ENCODE data around the gene XRN1.
"Not testable (repeated sequence)": the region's sequence is repeated elsewhere in the genome, so short reads cannot be mapped to it uniquely, and the experiment has no call there.

The XRN1 gene

DNA sequence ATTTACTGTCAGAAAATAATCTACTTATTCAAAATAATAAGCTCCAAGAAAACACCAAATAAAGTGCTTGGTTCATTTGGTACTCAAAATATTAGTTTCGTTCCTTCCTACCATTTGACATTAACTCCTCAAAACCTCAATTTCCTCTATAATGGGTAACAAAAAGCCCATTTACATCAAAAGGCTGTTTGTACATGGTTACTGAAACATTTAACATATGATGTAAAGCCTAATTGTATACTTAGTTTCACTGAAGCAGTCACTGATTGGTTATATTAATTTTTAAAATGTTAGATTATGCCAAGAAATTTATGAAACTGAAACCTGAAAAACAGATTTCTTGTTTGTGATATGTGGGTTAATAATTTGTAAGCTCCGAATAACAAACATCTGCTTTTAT, 14.7 kb downstream of the XRN1 start:
- H3K9ac ChIP-seq (ENCODE audit: low read length), result no peak overlapping the region
- no peaks in the 10 kb centered on the region for H3K4me1 ChIP-seq (ENCODE audit: control insufficient read depth, insufficient read depth, low read length)
- H3K9me3 ChIP-seq (ENCODE audit: control insufficient read depth, low read length), result no peaks in the 10 kb centered on the region
- H3K36me3 ChIP-seq (ENCODE audit: control insufficient read depth, insufficient read depth, low read length, severe bottlenecking), result peaks cover 37% of the 10 kb centered on the region
- DNase-seq (ENCODE audit: low read depth), result no peak
- no peaks in the 10 kb centered on the region for H3K27me3 ChIP-seq (replicated peaks; ENCODE audit: control insufficient read depth, insufficient read depth, low read length)
- no peak overlapping the region for H3K4me3 ChIP-seq (ENCODE audit: low read length)

DNA sequence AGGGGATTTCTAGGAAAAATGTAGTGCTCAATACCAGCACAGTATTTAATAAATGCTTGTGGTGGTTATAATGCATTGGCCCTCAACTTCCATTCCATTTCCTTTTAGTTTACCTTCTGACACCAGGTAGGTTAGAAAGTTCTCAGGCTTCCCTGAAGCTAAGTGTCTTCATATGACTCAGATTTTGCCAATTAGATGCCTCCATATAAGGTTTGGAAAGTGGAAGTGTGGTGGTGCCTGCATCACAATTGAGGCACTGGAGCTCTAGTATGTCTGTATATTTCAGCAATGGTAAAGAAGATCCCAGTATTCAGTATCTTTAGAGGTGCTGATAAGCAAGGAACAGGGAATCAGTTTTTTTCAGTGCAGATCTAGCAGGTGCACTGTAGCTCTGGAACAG, 18.3 kb downstream of the XRN1 start:
- H3K4me3 ChIP-seq (ENCODE audit: low read length), result no peak overlapping the region
- H3K4me1 ChIP-seq (ENCODE audit: control insufficient read depth, insufficient read depth, low read length), result no peaks in the 10 kb centered on the region
- H3K36me3 ChIP-seq (ENCODE audit: control insufficient read depth, insufficient read depth, low read length, severe bottlenecking), result peaks cover 60% of the 10 kb centered on the region
- no peak overlapping the region for H3K9ac ChIP-seq (ENCODE audit: low read length)
- no peak for DNase-seq (ENCODE audit: low read depth)
- no peaks in the 10 kb centered on the region for H3K27me3 ChIP-seq (replicated peaks; ENCODE audit: control insufficient read depth, insufficient read depth, low read length)
- no peaks in the 10 kb centered on the region for H3K9me3 ChIP-seq (ENCODE audit: control insufficient read depth, low read length)

GRCh38 chr3:142424754-142425153, 23.1 kb downstream of the XRN1 start:
- H3K4me1 ChIP-seq (ENCODE audit: control insufficient read depth, insufficient read depth, low read length), result no peaks in the 10 kb centered on the region
- H3K4me3 ChIP-seq (ENCODE audit: low read length), result no peak overlapping the region
- H3K9ac ChIP-seq (ENCODE audit: low read length), result no peak overlapping the region
- H3K9me3 ChIP-seq (ENCODE audit: control insufficient read depth, low read length), result no peaks in the 10 kb centered on the region
- H3K36me3 ChIP-seq (ENCODE audit: control insufficient read depth, insufficient read depth, low read length, severe bottlenecking), result peaks cover 72% of the 10 kb centered on the region
- no peaks in the 10 kb centered on the region for H3K27me3 ChIP-seq (replicated peaks; ENCODE audit: control insufficient read depth, insufficient read depth, low read length)
- DNase-seq (ENCODE audit: low read depth), result no peak

DNA sequence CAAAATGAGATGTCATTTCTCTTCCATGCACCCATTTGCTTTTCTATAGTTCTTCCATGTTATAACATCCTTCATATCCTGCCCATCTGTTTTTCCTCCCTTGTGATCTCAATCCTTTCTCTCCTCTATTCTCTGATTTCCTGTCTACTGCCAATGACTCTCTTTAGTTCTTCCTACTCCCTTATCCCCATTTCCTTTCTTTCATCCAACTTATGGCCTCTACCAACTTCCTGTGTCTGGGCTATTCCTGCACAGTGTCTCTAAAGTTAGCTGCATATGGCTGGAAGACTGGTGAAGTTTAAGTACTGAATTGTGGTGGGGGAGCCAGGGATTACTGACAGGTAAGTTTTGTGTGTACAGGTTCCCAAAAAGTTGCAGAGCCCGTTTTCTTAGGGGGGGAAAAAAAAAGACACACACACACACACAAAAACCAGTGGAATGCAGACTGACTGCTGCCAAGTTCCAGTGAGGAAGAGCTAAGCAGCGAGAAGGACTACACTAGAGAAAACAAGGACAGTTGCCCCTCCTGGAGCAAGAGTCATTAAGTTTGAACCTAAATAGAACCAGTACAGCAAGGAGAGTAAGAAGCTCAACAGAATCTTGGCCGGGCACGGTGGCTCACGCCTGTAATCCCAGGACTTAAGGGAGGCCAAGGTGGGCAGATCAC, 28.8 kb downstream of the XRN1 start:
- no peak overlapping the region for H3K4me3 ChIP-seq (ENCODE audit: low read length)
- H3K9ac ChIP-seq (ENCODE audit: low read length), result no peak overlapping the region
- peaks cover 91% of the 10 kb centered on the region for H3K36me3 ChIP-seq (ENCODE audit: control insufficient read depth, insufficient read depth, low read length, severe bottlenecking)
- no peak for DNase-seq (ENCODE audit: low read depth)
- no peaks in the 10 kb centered on the region for H3K9me3 ChIP-seq (ENCODE audit: control insufficient read depth, low read length)
- no peaks in the 10 kb centered on the region for H3K27me3 ChIP-seq (replicated peaks; ENCODE audit: control insufficient read depth, insufficient read depth, low read length)
- no peaks in the 10 kb centered on the region for H3K4me1 ChIP-seq (ENCODE audit: control insufficient read depth, insufficient read depth, low read length)

GRCh38 chr3:142417302-142417701, 30.5 kb downstream of the XRN1 start:
- H3K4me1 ChIP-seq (ENCODE audit: control insufficient read depth, insufficient read depth, low read length), result no peaks in the 10 kb centered on the region
- no peaks in the 10 kb centered on the region for H3K9me3 ChIP-seq (ENCODE audit: control insufficient read depth, low read length)
- no peak overlapping the region for H3K9ac ChIP-seq (ENCODE audit: low read length)
- no peak overlapping the region for H3K4me3 ChIP-seq (ENCODE audit: low read length)
- no peak for DNase-seq (ENCODE audit: low read depth)
- H3K27me3 ChIP-seq (replicated peaks; ENCODE audit: control insufficient read depth, insufficient read depth, low read length), result no peaks in the 10 kb centered on the region
- peaks cover 97% of the 10 kb centered on the region for H3K36me3 ChIP-seq (ENCODE audit: control insufficient read depth, insufficient read depth, low read length, severe bottlenecking)

DNA sequence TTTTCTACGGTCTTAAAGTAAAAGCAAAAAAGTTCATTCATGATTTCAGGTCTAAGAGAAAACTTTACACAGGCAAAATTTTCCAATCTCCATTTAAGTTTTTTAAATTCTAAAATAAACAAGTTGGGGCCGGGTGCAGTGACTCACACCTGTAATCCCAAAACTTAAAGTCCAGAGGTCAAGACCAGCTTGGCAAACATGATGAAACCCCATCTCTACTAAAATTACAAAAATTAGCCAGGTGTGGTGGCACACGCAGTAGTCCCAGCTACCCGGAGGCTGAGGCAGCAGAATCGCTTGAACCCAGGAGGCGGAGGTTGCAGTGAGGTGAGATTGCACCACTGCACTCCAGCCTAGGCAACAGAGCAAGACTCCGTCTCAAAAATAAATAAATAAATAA, 47.3 kb downstream of the XRN1 start:
- H3K4me3 ChIP-seq (ENCODE audit: low read length); H3K9ac ChIP-seq (ENCODE audit: low read length); H3K4me1 ChIP-seq (ENCODE audit: control insufficient read depth, insufficient read depth, low read length); DNase-seq (ENCODE audit: low read depth); H3K9me3 ChIP-seq (ENCODE audit: control insufficient read depth, low read length); H3K27me3 ChIP-seq (replicated peaks; ENCODE audit: control insufficient read depth, insufficient read depth, low read length): not testable (repeated sequence)
- peaks cover 76% of the 10 kb centered on the region for H3K36me3 ChIP-seq (ENCODE audit: control insufficient read depth, insufficient read depth, low read length, severe bottlenecking)

GRCh38 chr3:142394921-142395622, 52.8 kb downstream of the XRN1 start:
- Histone ChIP-seq H3K4me1 (ENCODE audit: control insufficient read depth, insufficient read depth, low read length) (peaks cover 15% of the 10 kb centered on the region), H3K4me3 (ENCODE audit: low read length) (no peak overlapping the region), H3K9me3 (ENCODE audit: control insufficient read depth, low read length) (no peaks in the 10 kb centered on the region), H3K27me3 (replicated peaks; ENCODE audit: control insufficient read depth, insufficient read depth, low read length) (no peaks in the 10 kb centered on the region), H3K36me3 (ENCODE audit: control insufficient read depth, insufficient read depth, low read length, severe bottlenecking) (peaks cover 60% of the 10 kb centered on the region), H3K9ac (ENCODE audit: low read length) (no peak overlapping the region)
- DNase-seq (ENCODE audit: low read depth), result no peak

GRCh38 chr3:142385078-142385477, 62.8 kb downstream of the XRN1 start:
- Histone ChIP-seq H3K9ac (ENCODE audit: low read length) (no peak overlapping the region), H3K9me3 (ENCODE audit: control insufficient read depth, low read length) (no peaks in the 10 kb centered on the region), H3K4me3 (ENCODE audit: low read length) (no peak overlapping the region), H3K4me1 (ENCODE audit: control insufficient read depth, insufficient read depth, low read length) (no peaks in the 10 kb centered on the region), H3K27me3 (replicated peaks; ENCODE audit: control insufficient read depth, insufficient read depth, low read length) (no peaks in the 10 kb centered on the region), H3K36me3 (ENCODE audit: control insufficient read depth, insufficient read depth, low read length, severe bottlenecking) (peaks cover 85% of the 10 kb centered on the region)
- DNase-seq (ENCODE audit: low read depth), result no peak

DNA sequence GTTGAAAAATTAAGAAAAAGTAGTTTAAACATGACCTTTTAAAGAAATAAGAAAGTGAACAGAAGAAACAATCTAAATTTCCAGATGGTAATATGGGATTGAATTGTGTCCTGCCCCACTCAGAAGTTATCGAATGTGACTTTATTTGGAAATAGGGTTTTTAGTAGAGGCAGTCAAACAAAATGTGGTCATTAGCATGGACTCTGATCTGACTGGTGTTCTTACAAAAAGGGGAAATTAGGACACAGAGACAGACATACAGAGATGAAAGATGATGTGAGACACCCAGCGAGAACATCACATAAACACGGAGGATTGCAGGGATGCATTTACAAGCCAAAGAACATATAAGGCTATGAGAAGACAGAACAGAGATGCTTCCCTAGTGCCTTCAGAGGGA, 73.2 kb downstream of the XRN1 start:
- Histone ChIP-seq H3K9me3 (ENCODE audit: control insufficient read depth, low read length) (no peaks in the 10 kb centered on the region), H3K4me1 (ENCODE audit: control insufficient read depth, insufficient read depth, low read length) (peaks cover 5% of the 10 kb centered on the region), H3K4me3 (ENCODE audit: low read length) (no peak overlapping the region), H3K36me3 (ENCODE audit: control insufficient read depth, insufficient read depth, low read length, severe bottlenecking) (peaks cover 72% of the 10 kb centered on the region), H3K9ac (ENCODE audit: low read length) (no peak overlapping the region), H3K27me3 (replicated peaks; ENCODE audit: control insufficient read depth, insufficient read depth, low read length) (no peaks in the 10 kb centered on the region)
- DNase-seq (ENCODE audit: low read depth), result no peak

DNA sequence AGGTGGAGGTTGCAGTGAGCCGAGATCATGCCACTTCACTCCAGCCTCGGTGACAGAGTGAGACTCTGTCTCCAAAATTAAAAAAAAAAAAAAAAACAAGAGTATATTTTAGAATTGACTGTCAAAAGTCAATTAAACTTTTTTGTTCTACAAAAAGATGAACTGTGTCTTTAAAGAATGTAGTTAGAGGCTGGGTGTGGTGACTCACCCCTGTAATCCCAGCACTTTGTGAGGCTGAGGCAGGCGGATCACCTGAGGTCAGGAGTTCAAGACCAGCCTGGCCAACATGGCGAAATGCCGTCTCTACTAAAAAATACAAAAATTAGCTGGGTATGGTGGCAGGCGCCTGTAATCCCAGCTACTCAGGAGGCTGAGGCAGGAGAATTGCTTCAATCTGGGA, 78.3 kb downstream of the XRN1 start:
- not testable (repeated sequence) for H3K4me3 ChIP-seq (ENCODE audit: low read length); H3K9ac ChIP-seq (ENCODE audit: low read length); H3K9me3 ChIP-seq (ENCODE audit: control insufficient read depth, low read length); H3K27me3 ChIP-seq (replicated peaks; ENCODE audit: control insufficient read depth, insufficient read depth, low read length); H3K4me1 ChIP-seq (ENCODE audit: control insufficient read depth, insufficient read depth, low read length); DNase-seq (ENCODE audit: low read depth)
- H3K36me3 ChIP-seq (ENCODE audit: control insufficient read depth, insufficient read depth, low read length, severe bottlenecking), result peaks cover 63% of the 10 kb centered on the region

DNA sequence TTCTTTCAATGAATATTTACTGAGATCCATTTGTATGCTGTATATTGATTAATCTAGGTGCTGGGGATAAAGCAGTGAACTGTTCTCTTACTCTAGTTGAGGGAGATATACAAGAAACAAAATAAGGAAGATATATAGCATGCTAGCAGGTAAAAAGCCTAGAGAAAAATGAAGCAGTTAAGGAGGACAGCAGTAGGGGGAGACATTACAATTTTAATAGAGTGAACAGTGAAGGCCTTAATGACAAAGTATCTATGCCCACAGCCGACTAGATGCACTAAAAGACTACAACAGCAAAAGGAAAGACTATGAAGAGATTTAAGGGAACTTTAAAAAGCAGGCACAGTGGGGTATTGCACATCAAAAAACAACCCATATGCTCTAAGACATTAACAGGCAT, 81.4 kb downstream of the XRN1 start:
- H3K9me3 ChIP-seq (ENCODE audit: control insufficient read depth, low read length), result no peaks in the 10 kb centered on the region
- H3K9ac ChIP-seq (ENCODE audit: low read length), result no peak overlapping the region
- H3K4me3 ChIP-seq (ENCODE audit: low read length), result no peak overlapping the region
- H3K4me1 ChIP-seq (ENCODE audit: control insufficient read depth, insufficient read depth, low read length), result peaks cover 3% of the 10 kb centered on the region
- no peak for DNase-seq (ENCODE audit: low read depth)
- peaks cover 65% of the 10 kb centered on the region for H3K36me3 ChIP-seq (ENCODE audit: control insufficient read depth, insufficient read depth, low read length, severe bottlenecking)
- no peaks in the 10 kb centered on the region for H3K27me3 ChIP-seq (replicated peaks; ENCODE audit: control insufficient read depth, insufficient read depth, low read length)
